A375 (cell line): ENCODE measurements around the gene SGO2. TPM values are rescaled to one million over a fixed set of nuclear protein-coding genes. Genes with fewer than 3 reads are reported as not detected.

Experiments
- total RNA-seq: library from RNA; depleted of rRNA; stranded (reverse); fragments of >200 nt; shearing (Covaris generic); gene quantifications from 2 replicates; pipeline ENCODE4 v1.2.3, GENCODE V29; 2014; rRNA removed

SGO2 gene, protein sequence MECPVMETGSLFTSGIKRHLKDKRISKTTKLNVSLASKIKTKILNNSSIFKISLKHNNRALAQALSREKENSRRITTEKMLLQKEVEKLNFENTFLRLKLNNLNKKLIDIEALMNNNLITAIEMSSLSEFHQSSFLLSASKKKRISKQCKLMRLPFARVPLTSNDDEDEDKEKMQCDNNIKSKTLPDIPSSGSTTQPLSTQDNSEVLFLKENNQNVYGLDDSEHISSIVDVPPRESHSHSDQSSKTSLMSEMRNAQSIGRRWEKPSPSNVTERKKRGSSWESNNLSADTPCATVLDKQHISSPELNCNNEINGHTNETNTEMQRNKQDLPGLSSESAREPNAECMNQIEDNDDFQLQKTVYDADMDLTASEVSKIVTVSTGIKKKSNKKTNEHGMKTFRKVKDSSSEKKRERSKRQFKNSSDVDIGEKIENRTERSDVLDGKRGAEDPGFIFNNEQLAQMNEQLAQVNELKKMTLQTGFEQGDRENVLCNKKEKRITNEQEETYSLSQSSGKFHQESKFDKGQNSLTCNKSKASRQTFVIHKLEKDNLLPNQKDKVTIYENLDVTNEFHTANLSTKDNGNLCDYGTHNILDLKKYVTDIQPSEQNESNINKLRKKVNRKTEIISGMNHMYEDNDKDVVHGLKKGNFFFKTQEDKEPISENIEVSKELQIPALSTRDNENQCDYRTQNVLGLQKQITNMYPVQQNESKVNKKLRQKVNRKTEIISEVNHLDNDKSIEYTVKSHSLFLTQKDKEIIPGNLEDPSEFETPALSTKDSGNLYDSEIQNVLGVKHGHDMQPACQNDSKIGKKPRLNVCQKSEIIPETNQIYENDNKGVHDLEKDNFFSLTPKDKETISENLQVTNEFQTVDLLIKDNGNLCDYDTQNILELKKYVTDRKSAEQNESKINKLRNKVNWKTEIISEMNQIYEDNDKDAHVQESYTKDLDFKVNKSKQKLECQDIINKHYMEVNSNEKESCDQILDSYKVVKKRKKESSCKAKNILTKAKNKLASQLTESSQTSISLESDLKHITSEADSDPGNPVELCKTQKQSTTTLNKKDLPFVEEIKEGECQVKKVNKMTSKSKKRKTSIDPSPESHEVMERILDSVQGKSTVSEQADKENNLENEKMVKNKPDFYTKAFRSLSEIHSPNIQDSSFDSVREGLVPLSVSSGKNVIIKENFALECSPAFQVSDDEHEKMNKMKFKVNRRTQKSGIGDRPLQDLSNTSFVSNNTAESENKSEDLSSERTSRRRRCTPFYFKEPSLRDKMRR
- total RNA-seq, result 6.6 and 9.0 TPM in 2 replicates

DNA sequence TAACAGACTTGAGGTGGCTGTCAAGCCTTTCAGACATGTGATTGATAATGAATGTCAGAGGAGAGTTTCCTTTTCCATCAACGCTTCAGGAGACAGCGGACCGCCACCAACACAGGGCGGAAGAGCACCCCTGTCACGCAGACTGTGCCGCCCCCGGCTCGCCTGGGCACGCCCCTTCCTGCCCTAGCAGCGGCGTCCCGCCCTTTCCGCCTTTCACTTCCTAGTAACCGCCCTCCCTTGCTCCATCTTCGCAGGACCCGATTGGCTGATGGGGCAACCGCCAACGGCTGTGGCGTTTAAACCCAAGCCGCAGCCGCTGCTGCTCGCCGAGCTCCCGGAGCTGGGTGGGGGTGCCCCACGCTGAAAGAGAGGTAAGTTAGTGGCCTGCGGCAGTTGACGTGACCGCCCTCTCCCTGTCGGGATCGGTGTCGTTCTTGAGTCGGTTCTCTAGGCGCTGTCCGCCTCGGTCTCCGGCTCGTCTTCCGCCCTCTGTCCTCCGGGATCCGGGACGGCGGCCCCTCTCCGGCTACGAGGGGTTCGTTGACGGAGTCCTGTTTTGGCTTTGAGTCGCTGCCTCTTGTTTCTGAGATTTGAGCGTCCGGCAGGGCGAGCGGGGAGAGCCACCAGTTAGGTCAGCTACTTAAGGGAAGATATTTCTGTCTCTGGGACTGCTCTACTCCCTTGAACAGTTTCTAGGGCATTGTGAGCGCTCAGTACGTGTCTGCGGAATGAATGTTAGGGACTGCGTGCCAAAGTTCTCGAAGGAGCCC, at the start of gene SGO2:
Gene SGO2 (plus strand): TSS at position 326 of the 770 bp plus-strand sequence. CDS start 6,769 bp downstream, outside the sequence.

DNA sequence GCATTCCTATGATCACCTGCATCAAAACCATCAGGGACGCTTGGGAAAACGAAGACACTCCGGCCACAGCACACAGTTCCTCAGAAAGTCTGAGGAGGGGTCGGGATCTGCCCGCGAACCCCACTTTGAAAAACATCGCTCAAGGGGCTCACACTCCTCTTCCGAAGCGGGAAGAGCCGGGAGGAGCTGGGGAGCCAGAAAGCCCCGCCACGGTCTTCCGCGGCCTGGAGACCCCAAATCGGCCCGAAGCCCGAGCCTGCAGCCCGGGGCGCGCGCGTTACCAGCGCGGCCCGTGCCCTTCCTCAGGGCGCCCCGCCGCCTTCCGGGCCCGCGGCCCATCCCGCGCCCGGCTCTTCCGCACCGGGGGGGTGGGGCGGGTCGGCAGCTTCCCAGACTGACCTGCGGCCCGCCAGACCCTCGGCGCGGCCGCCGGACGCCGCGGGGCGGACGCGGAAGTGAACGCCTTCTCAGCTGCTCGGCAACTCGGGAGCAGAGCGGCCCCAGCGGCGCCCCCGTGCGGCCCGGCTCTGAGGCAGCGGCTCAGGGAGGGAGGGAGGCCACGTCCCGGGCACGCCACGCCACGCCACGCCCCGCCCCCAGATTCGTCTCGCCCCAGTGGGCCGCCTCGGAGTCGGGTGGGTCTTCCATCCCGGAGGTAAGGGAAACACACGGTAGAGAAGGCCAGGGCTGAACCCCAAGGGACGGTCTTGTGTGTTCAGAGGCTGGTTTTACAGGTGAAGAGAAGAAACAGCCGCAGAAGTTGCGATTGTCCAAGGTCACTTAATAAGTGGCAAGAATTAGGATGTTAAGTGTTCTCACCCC, 16.2 kb upstream of the SGO2 start, which contains the start of gene KCTD18:
Gene KCTD18 (minus strand): TSS at position 457 of the 822 bp plus-strand sequence. CDS start 3,052 bp downstream, outside the sequence.

DNA sequence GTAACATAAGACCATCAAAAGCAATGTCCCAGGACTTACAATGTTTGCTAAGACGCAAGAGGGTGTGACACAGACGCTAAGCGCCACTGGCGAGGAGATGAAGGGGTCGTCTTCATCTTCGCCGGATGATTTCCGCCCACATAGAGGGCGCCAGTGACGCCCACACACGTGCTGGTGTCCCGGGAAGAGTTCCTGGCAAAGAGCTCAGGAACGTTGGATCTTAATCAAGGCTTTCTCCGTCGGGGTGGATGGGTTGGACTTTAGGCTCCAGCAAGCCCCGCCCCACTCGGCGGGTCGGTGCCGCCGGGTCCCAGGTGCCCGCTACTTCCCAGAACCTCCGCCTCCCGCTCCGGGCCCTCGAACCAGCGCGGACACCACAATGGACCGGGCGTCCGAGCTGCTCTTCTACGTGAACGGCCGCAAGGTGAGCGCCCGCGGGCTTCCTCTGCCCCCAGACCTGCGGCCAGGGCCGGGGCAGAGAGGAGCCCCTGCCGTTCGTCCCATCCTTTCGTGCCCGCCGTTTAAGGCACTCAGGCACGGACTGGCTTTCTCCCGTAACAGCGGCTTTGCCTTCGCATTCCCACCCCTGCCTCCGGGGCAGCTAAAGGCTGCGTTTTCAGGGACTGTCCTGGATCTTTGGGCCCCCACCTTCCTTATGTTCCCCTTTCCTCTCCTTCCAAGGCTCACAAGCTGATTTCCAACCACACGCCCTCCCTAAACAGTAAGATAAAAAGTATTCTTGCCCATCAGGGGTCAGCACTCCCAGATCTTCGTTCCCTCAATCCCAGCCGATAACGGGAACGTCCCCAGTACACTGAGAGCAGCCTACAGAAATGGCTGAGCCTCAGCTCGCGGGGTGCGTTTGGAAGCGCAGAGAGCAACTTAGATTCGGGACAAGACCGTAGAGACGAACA, 60.0 kb downstream of the SGO2 start, which contains the start of gene AOX1:
Gene AOX1 (plus strand): TSS at position 285 of the 914 bp plus-strand sequence. CDS start 95 bp downstream, at position 380.

Other genes starting within 250 kb of the SGO2 start
- 87.9 and 89.2 TPM in 2 replicates for gene SPATS2L, start 219.5 kb upstream of the SGO2 start, total RNA-seq
- 10.8 and 11.0 TPM in 2 replicates for gene KCTD18, start 16.1 kb upstream of the SGO2 start, total RNA-seq
- gene AOX1, start 59.8 kb downstream of the SGO2 start, total RNA-seq, result 2.6 and 3.1 TPM in 2 replicates